Liver (tissue), 3 donors: ENCODE measurements around the gene SERP2.

Experiments used
- ATF3 ChIP-seq: IDR thresholded peaks from 2 replicates; pipeline ENCODE4 v1.6.1; 2016; ENCODE audit warnings: antibody characterized with exemption
- EGR1 ChIP-seq, 2 donors: IDR thresholded peaks; 2 replicates each; pipeline ENCODE4 v1.6.1; 2016 to 2018; ENCODE audit warnings: antibody characterized with exemption in 2 of 2, low read depth in 2 of 2
- FOXA1 ChIP-seq: IDR thresholded peaks from 2 replicates; pipeline ENCODE4 v1.6.1; 2016; ENCODE audit warnings: antibody characterized with exemption
- HNF4A ChIP-seq, 2 donors: conservative IDR thresholded peaks; 2 replicates each; pipeline ENCODE4 v1.6.1; 2016; ENCODE audit warnings: antibody characterized with exemption in 2 of 2, mild to moderate bottlenecking in 2 of 2
- HNF4G ChIP-seq: IDR thresholded peaks from 2 replicates; pipeline ENCODE4 v1.6.1; 2016; ENCODE audit warnings: antibody characterized with exemption
- RAD21 ChIP-seq, 2 donors: IDR thresholded peaks; 2 replicates each; pipeline ENCODE4 v1.6.1; 2016; ENCODE audit warnings: antibody characterized with exemption in 2 of 2, mild to moderate bottlenecking in 2 of 2
- REST ChIP-seq: IDR thresholded peaks from 2 replicates; pipeline ENCODE4 v1.6.1; 2016; ENCODE audit warnings: antibody characterized with exemption, mild to moderate bottlenecking
- RXRA ChIP-seq, 2 donors: IDR thresholded peaks; 2 replicates each; pipeline ENCODE4 v1.6.1; 2017 to 2018; ENCODE audit warnings: antibody characterized with exemption in 2 of 2, mild to moderate bottlenecking in 1 of 2
- SP1 ChIP-seq: IDR thresholded peaks from 2 replicates; pipeline ENCODE4 v1.6.1; 2018; ENCODE audit warnings: antibody characterized with exemption, mild to moderate bottlenecking
- TAF1 ChIP-seq: conservative IDR thresholded peaks from 2 replicates; pipeline ENCODE4 v1.6.1; 2016; ENCODE audit warnings: antibody characterized with exemption, mild to moderate bottlenecking
- YY1 ChIP-seq: IDR thresholded peaks from 2 replicates; pipeline ENCODE4 v1.6.1; 2016; ENCODE audit warnings: antibody characterized with exemption, mild to moderate bottlenecking
- ZBTB33 ChIP-seq: IDR thresholded peaks from 2 replicates; pipeline ENCODE4 v1.6.1; 2016; ENCODE audit warnings: antibody characterized with exemption
- TF ChIP-seq, protein P1 (sequence below): fragments of 150-350 bp; IDR thresholded peaks from 2 replicates; pipeline ENCODE4 v1.5.1; 2017; ENCODE audit warnings: improper control_type of control experiment, low read depth, low read length; ENCODE audit not compliant: missing input control
- TF ChIP-seq, protein P2 (sequence below): IDR thresholded peaks from 2 replicates; pipeline ENCODE4 v1.6.1; 2016; ENCODE audit warnings: antibody characterized with exemption
- donor health status: healthy.
- donor health status: healthy.

GRCh38 chr13:44354884-44355283 is 18.7 kb upstream of the SERP2 start:
- TF ChIP-seq, protein P1, sequence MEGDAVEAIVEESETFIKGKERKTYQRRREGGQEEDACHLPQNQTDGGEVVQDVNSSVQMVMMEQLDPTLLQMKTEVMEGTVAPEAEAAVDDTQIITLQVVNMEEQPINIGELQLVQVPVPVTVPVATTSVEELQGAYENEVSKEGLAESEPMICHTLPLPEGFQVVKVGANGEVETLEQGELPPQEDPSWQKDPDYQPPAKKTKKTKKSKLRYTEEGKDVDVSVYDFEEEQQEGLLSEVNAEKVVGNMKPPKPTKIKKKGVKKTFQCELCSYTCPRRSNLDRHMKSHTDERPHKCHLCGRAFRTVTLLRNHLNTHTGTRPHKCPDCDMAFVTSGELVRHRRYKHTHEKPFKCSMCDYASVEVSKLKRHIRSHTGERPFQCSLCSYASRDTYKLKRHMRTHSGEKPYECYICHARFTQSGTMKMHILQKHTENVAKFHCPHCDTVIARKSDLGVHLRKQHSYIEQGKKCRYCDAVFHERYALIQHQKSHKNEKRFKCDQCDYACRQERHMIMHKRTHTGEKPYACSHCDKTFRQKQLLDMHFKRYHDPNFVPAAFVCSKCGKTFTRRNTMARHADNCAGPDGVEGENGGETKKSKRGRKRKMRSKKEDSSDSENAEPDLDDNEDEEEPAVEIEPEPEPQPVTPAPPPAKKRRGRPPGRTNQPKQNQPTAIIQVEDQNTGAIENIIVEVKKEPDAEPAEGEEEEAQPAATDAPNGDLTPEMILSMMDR = no peak
- TF ChIP-seq YY1 = no peak
- TF ChIP-seq TAF1 = no peak
- no peak for TF ChIP-seq REST
- TF ChIP-seq HNF4A (conservative IDR thresholded peaks at IDR 0.05) = no peak
- no peak for TF ChIP-seq RAD21 (IDR thresholded peaks at IDR 0.05)
- TF ChIP-seq FOXA1 = no peak
- TF ChIP-seq, protein P2, sequence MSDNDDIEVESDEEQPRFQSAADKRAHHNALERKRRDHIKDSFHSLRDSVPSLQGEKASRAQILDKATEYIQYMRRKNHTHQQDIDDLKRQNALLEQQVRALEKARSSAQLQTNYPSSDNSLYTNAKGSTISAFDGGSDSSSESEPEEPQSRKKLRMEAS = no peak
- TF ChIP-seq SP1 = no peak
- no peak for TF ChIP-seq HNF4G
- no peak for TF ChIP-seq ZBTB33
- no peak for TF ChIP-seq ATF3
- no peak for TF ChIP-seq EGR1 (IDR thresholded peaks at IDR 0.05; ENCODE audit: low read depth in 2 of 2)
- TF ChIP-seq RXRA (IDR thresholded peaks at IDR 0.05) = no peak
